HCT116 (cell line): ENCODE results near the gene PRKD2. TPM values are rescaled to one million over a fixed set of nuclear protein-coding genes. Genes with fewer than 3 reads are reported as not detected.

ENCODE experiments used
- ATAC-seq: fragments of 200-7000 bp; cut with Tn5 transposase; 2 replicates; pipeline ENCODE4 v1.9.1; 2020; ENCODE audit warnings: mild to moderate bottlenecking, moderate library complexity
- BruUV-seq: library from RNA; stranded (reverse); fragments of 400-500 nt; replicated peaks from 2 replicates; lab custom pipeline; 2021; lab: Mats Ljungman, UMichigan
- CTCF ChIA-PET: fragments of 300-600 bp; sonication (Branson Sonifier 250); formaldehyde crosslinking; loops from one replicate; lab custom pipeline; 2021; ENCODE audit warnings: antibody characterized with exemption; lab: Charles Lee
- POLR2A ChIA-PET: fragments of 300-600, 350-600 bp; sonication (Branson Sonifier 250); formaldehyde crosslinking; loops from one replicate; lab custom pipeline; 2021; ENCODE audit warnings: antibody characterized with exemption; lab: Charles Lee
- RAD21 ChIA-PET, 2 experiments: fragments of 300-600 bp; sonication (Branson Sonifier 250); formaldehyde crosslinking; loops; one replicate each; lab custom pipeline; 2023; ENCODE audit warnings: low total read pairs in 2 of 2; ENCODE audit not compliant: uncharacterized antibody in 2 of 2, unreplicated experiment in 2 of 2, low non-redundant PET in 1 of 2; lab: Charles Lee
- DNase-seq: peaks from one replicate; pipeline ENCODE4 v3.0.0-alpha.2; 2010; ENCODE audit warnings: low read depth, low spot score
- H2AFZ ChIP-seq: fragments of 200-600 bp; shearing (Covaris generic), sonication (generic); 2 replicates; pipeline ENCODE4 v1.6.1; 2017; ENCODE audit warnings: low read depth, mixed run types, mixed read lengths, antibody characterized with exemption, low read length; ENCODE audit not compliant: poor library complexity, severe bottlenecking
- H3K27ac ChIP-seq: 2 replicates; pipeline ENCODE4 v1.5.1; 2012; ENCODE audit warnings: low read depth, low read length
- H3K27me3 ChIP-seq: fragments of 200-600 bp; sonication (generic); 2 replicates; pipeline ENCODE4 v1.6.1; 2016; ENCODE audit warnings: mixed run types, low read length, mixed read lengths; ENCODE audit not compliant: insufficient read depth
- H3K36me3 ChIP-seq, 2 experiments: fragments of 200-500 bp in 1 of 2; fragments of 200-600 bp in 1 of 2; sonication (Bioruptor generic) in 1 of 2; sonication (generic) in 1 of 2; 2 replicates each; pipeline versions ENCODE4 v1.5.1 to v1.6.1; 2014 to 2016; ENCODE audit warnings: low read length in 2 of 2, inconsistent platforms in 1 of 2, mixed read lengths in 1 of 2, mixed run types in 1 of 2; ENCODE audit not compliant: insufficient read depth in 2 of 2, control insufficient read depth in 1 of 2
- H3K4me1 ChIP-seq, 2 experiments: fragments of 200-600 bp in 1 of 2; sonication (generic) in 1 of 2; 2 replicates each; pipeline versions ENCODE4 v1.5.1 to v1.6.1; 2012 to 2017; ENCODE audit warnings: low read length in 2 of 2, inconsistent platforms in 1 of 2, mild to moderate bottlenecking in 1 of 2, mixed read lengths in 1 of 2, mixed run types in 1 of 2, moderate library complexity in 1 of 2; ENCODE audit not compliant: insufficient read depth in 2 of 2, control insufficient read depth in 1 of 2
- H3K4me2 ChIP-seq: fragments of 200-600 bp; sonication (generic); 2 replicates; pipeline ENCODE4 v1.6.1; 2017; ENCODE audit warnings: mixed run types, low read length, mixed read lengths
- H3K4me3 ChIP-seq, 2 experiments: fragments of 200-600 bp in 1 of 2; sonication (generic) in 1 of 2; replicated peaks in 1 of 2; 2 replicates each; pipeline ENCODE4 v1.5.1; 2011 to 2016; ENCODE audit warnings: low read length in 2 of 2, control low read depth in 1 of 2, low read depth in 1 of 2, mild to moderate bottlenecking in 1 of 2, mixed read lengths in 1 of 2, mixed run types in 1 of 2
- H3K79me2 ChIP-seq: fragments of 200-600 bp; sonication (generic); 2 replicates; pipeline ENCODE4 v1.6.1; 2017; ENCODE audit warnings: mild to moderate bottlenecking, mixed run types, low read length, moderate library complexity, mixed read lengths; ENCODE audit not compliant: insufficient read depth
- H3K9ac ChIP-seq: fragments of 200-600 bp; sonication (generic); 2 replicates; pipeline ENCODE4 v1.6.1; 2016; ENCODE audit warnings: low read length, mixed read lengths
- H3K9me2 ChIP-seq: fragments of 200-600 bp; sonication (generic), shearing (Covaris generic); 2 replicates; pipeline ENCODE4 v1.6.1; 2017; ENCODE audit warnings: mixed run types, mild to moderate bottlenecking, moderate library complexity; ENCODE audit not compliant: insufficient read depth
- H3K9me3 ChIP-seq, 2 experiments: fragments of 200-500 bp in 1 of 2; fragments of 200-600 bp in 1 of 2; sonication (Bioruptor generic) in 1 of 2; sonication (generic) in 1 of 2; 2 replicates each; pipeline ENCODE4 v1.6.1; 2014 to 2017; ENCODE audit warnings: low read length in 2 of 2, mixed read lengths in 2 of 2, inconsistent platforms in 1 of 2, low read depth in 1 of 2, mild to moderate bottlenecking in 1 of 2, mixed run types in 1 of 2, moderate library complexity in 1 of 2; ENCODE audit not compliant: control insufficient read depth in 1 of 2, insufficient read depth in 1 of 2
- H4K20me1 ChIP-seq: fragments of 200-600 bp; sonication (generic), shearing (Covaris generic); 2 replicates; pipeline ENCODE4 v1.6.1; 2017; ENCODE audit warnings: mixed run types, mild to moderate bottlenecking, moderate library complexity; ENCODE audit not compliant: insufficient read depth
- CTCF ChIP-seq, 3 experiments: fragments of 200-600 bp in 1 of 3; sonication (generic) in 1 of 3; IDR thresholded peaks in 2 of 3; conservative IDR thresholded peaks in 1 of 3; 2 replicates each; pipeline ENCODE4 v1.5.1; 2012 to 2017; ENCODE audit warnings: low read depth in 2 of 3, low read length in 2 of 3, antibody characterized with exemption in 1 of 3, borderline replicate concordance in 1 of 3, control low read depth in 1 of 3, mild to moderate bottlenecking in 1 of 3, mixed read lengths in 1 of 3, mixed run types in 1 of 3, moderate library complexity in 1 of 3; ENCODE audit not compliant: insufficient read depth in 1 of 3
- EZH2 ChIP-seq: fragments of 200-600 bp; sonication (generic); IDR thresholded peaks from 2 replicates; pipeline ENCODE4 v1.6.1; 2017; ENCODE audit warnings: antibody characterized with exemption, mixed run types
- JUND ChIP-seq: IDR thresholded peaks from 2 replicates; pipeline ENCODE4 v1.6.1; 2012
- POLR2A ChIP-seq: IDR thresholded peaks from 2 replicates; pipeline ENCODE4 v1.7.0; 2011; ENCODE audit warnings: borderline replicate concordance; ENCODE audit not compliant: insufficient read depth, insufficient read length; ENCODE audit errors: extremely low read depth
- RAD21 ChIP-seq: IDR thresholded peaks from 2 replicates; pipeline ENCODE4 v1.6.1; 2012; ENCODE audit warnings: low read depth, mild to moderate bottlenecking
- SP1 ChIP-seq: IDR thresholded peaks from 2 replicates; pipeline ENCODE4 v1.6.1; 2012; ENCODE audit warnings: low read depth
- SRF ChIP-seq: IDR thresholded peaks from 2 replicates; pipeline ENCODE4 v1.6.1; 2012; ENCODE audit warnings: low read depth
- TCF7L2 ChIP-seq: IDR thresholded peaks from 2 replicates; pipeline ENCODE4 v1.7.0; 2011; ENCODE audit warnings: borderline replicate concordance, inconsistent platforms; ENCODE audit not compliant: insufficient read depth, insufficient read length; ENCODE audit errors: extremely low read depth
- ZNF274 ChIP-seq: fragments of 200-500 bp; sonication (Bioruptor generic); IDR thresholded peaks from 2 replicates; pipeline ENCODE4 v1.6.1; 2014; ENCODE audit warnings: mild to moderate bottlenecking, low read depth, low read length, inconsistent platforms
- intact Hi-C: fragments of 100-400 bp; cut with micrococcal nuclease; formaldehyde crosslinking; loops from 2 replicates; pipeline ENCODE4 v1.10.0; 2022
- total RNA-seq: library from RNA; stranded (reverse); gene quantifications from one replicate; pipeline ENCODE4 v1.2.1, GENCODE V29; 2021; ENCODE audit not compliant: unreplicated experiment

PRKD2 gene
- total RNA-seq, 1 experiment from 2014 or later, result 73.5 TPM

GRCh38 chr19:46764817-46765291, 47.9 kb upstream of the PRKD2 start (continued):
- TF ChIP-seq TCF7L2 (no peak), SRF (no peak), POLR2A (no peak), CTCF (IDR thresholded peaks at IDR 0.05 in 2 of 3, conservative IDR thresholded peaks at IDR 0.05 in 1 of 3; ENCODE audit: borderline replicate concordance in 1 of 3, insufficient read depth in 1 of 3, low read depth in 2 of 3, low read length in 2 of 3) (no peak), RAD21 (no peak), SP1 (no peak), ZNF274 (no peak), JUND (no peak)

DNA sequence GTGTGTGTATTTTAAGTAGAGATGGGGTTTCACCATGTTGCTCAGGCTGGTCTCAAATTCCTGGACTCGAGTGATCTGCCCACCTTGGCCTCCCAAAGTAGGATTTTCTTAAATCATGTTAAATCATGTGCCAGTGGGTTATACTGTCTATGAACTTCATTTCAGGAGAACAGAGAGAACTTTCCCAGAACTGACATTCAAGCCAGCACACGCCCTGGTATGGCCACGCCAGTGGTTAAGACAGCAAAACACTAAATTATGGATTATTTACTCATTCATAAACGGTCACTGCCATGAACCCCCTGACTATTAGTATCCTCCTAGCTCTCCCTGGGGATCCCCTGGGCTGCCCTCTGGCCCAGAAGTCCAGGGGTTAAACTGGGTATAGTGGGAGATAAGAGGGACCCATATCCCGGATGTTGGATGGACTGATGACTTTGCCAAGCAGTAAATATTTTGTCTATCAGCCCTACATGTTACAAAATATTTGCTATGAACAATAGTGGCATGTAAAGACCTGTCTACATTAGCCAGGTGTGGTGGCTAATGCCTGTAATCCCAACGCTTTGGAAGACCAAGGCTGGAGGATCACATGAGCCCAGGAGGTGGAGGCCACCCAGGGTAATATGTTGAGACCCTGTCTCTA, 45.5 kb upstream of the PRKD2 start:
- Histone ChIP-seq H4K20me1 (no peaks in the 10 kb centered on the region), H3K27me3 (no peaks in the 10 kb centered on the region), H3K4me2 (no peak overlapping the region), H2AFZ (no peak overlapping the region), H3K9ac (no peak overlapping the region), H3K79me2 (no peaks in the 10 kb centered on the region), H3K9me3 (no peaks in the 10 kb centered on the region), H3K4me3 (no peak overlapping the region), H3K27ac (no peak overlapping the region), H3K9me2 (no peaks in the 10 kb centered on the region), H3K36me3 (no peaks in the 10 kb centered on the region), H3K4me1 (peaks cover 18 to 32% of the 10 kb centered on the region in 2 experiments)
- no peak for ATAC-seq
- intact Hi-C loops, result no loop called here
- ChIA-PET CTCF (no interaction called here), RAD21 (no interaction called here), POLR2A (no interaction called here)
- TF ChIP-seq EZH2, result no peak
- no TSS peak for BruUV-seq
- no peak for DNase-seq
